Measurements from ENCODE around the gene PC. TPM values are rescaled to one million over a fixed set of nuclear protein-coding genes. Genes with fewer than 3 reads are reported as not detected.

Gene PC
- polyA plus RNA-seq, 1 donor (not counting 4 experiments of a cell fraction or from before 2014, with no cell fraction given) = 13.3 TPM

- Histone ChIP-seq H4K20me1 (ENCODE audit: control insufficient read depth, extremely low read depth, insufficient read depth, low read length) (no peaks in the 10 kb centered on the region), H3K36me3 (ENCODE audit: control insufficient read depth in 2 of 2, extremely low read depth in 1 of 2, insufficient read depth in 2 of 2, low read length in 2 of 2) (no peaks in the 10 kb centered on the region), H3K9me1 (ENCODE audit: control insufficient read depth, extremely low read depth, insufficient read depth, low read length) (no peaks in the 10 kb centered on the region), H3K27ac (ENCODE audit: control insufficient read depth, insufficient read depth, low read length) (peak overlapping the region; percentile 96), H3K4me2 (ENCODE audit: control insufficient read depth, extremely low read depth, insufficient read depth, low read depth, low read length) (peak overlapping the region; percentile 90), H3K79me2 (ENCODE audit: control insufficient read depth, insufficient read depth, low read length) (no peaks in the 10 kb centered on the region), H3K4me1 (ENCODE audit: control insufficient read depth, extremely low read depth, insufficient read depth, low read length) (peaks cover 48% of the 10 kb centered on the region), H2AFZ (ENCODE audit: control insufficient read depth, low read length) (peak overlapping the region; percentile 1), H3K4me3 (ENCODE audit: control insufficient read depth in 2 of 3, extremely low read depth in 1 of 3, insufficient read depth in 2 of 3, low read depth in 1 of 3, low read length in 3 of 3) (no peak overlapping the region), H3K27me3 (ENCODE audit: control insufficient read depth, extremely low read depth, insufficient read depth, low read length) (no peaks in the 10 kb centered on the region), H3K9ac (ENCODE audit: control insufficient read depth, extremely low read depth, insufficient read depth, low read length) (peak overlapping the region; percentile 74), H3K9me3 (ENCODE audit: control insufficient read depth, low read depth, low read length) (no peaks in the 10 kb centered on the region)
- TF ChIP-seq CTCF (optimal IDR thresholded peaks at IDR 0.05 in 1 of 3, IDR thresholded peaks at IDR 0.05 in 1 of 3, conservative IDR thresholded peaks at IDR 0.05 in 1 of 3; ENCODE audit: extremely low read depth in 1 of 3, insufficient read depth in 2 of 3, low read length in 3 of 3) (no peak), EZH2 (IDR thresholded peaks at IDR 0.05; ENCODE audit: low read length) (no peak)
- dilution Hi-C loops (cut with MboI; ENCODE audit: extremely low pct_ligation_motif_present, low sequenced_read_pairs) = no loop called here
- FAIRE-seq (no peak), DNase-seq (ENCODE audit: low read depth, low spot score) (no peak)
Measured at GRCh38 chr11:66971488-66971887, 13.3 kb upstream of the PC start.

- H3K79me2 ChIP-seq (ENCODE audit: control insufficient read depth, insufficient read depth, low read length) = no peaks in the 10 kb centered on the region
- peak overlapping the region in 2 of 3 experiments; percentile 36 to 50 for H3K4me3 ChIP-seq (ENCODE audit: control insufficient read depth in 2 of 3, extremely low read depth in 1 of 3, insufficient read depth in 2 of 3, low read depth in 1 of 3, low read length in 3 of 3)
- peak overlapping the region; percentile 46 for H2AFZ ChIP-seq (ENCODE audit: control insufficient read depth, low read length)
- peak overlapping the region; percentile 74 for H3K9ac ChIP-seq (ENCODE audit: control insufficient read depth, extremely low read depth, insufficient read depth, low read length)
- H3K4me2 ChIP-seq (ENCODE audit: control insufficient read depth, extremely low read depth, insufficient read depth, low read depth, low read length) = peak overlapping the region; percentile 90
- no peaks in the 10 kb centered on the region for H3K9me1 ChIP-seq (ENCODE audit: control insufficient read depth, extremely low read depth, insufficient read depth, low read length)
- H3K27ac ChIP-seq (ENCODE audit: control insufficient read depth, insufficient read depth, low read length) = peak overlapping the region; percentile 96
- FAIRE-seq = peak; percentile 97
- no peaks in the 10 kb centered on the region for H4K20me1 ChIP-seq (ENCODE audit: control insufficient read depth, extremely low read depth, insufficient read depth, low read length)
- TF ChIP-seq EZH2 (IDR thresholded peaks at IDR 0.05; ENCODE audit: low read length) (no peak), CTCF (optimal IDR thresholded peaks at IDR 0.05 in 1 of 3, IDR thresholded peaks at IDR 0.05 in 1 of 3, conservative IDR thresholded peaks at IDR 0.05 in 1 of 3; ENCODE audit: extremely low read depth in 1 of 3, insufficient read depth in 2 of 3, low read length in 3 of 3) (no peak)
- no peaks in the 10 kb centered on the region for H3K27me3 ChIP-seq (ENCODE audit: control insufficient read depth, extremely low read depth, insufficient read depth, low read length)
- no peaks in the 10 kb centered on the region for H3K36me3 ChIP-seq (ENCODE audit: control insufficient read depth in 2 of 2, extremely low read depth in 1 of 2, insufficient read depth in 2 of 2, low read length in 2 of 2)
- H3K4me1 ChIP-seq (ENCODE audit: control insufficient read depth, extremely low read depth, insufficient read depth, low read length) = peaks cover 52% of the 10 kb centered on the region
- H3K9me3 ChIP-seq (ENCODE audit: control insufficient read depth, low read depth, low read length) = no peaks in the 10 kb centered on the region
- dilution Hi-C loops (cut with MboI; ENCODE audit: extremely low pct_ligation_motif_present, low sequenced_read_pairs) = no loop called here
- DNase-seq (ENCODE audit: low read depth, low spot score) = peak; percentile 85
Measured at GRCh38 chr11:66970807-66971442, 12.7 kb upstream of the PC start.
